Hematopoietic multipotent progenitor cell (in vitro differentiated cells): ENCODE data around the gene TTLL10. TPM values are rescaled to one million over a fixed set of nuclear protein-coding genes. Genes with fewer than 3 reads are reported as not detected.
"Not testable (repeated sequence)": the region's sequence is repeated elsewhere in the genome, so short reads cannot be mapped to it uniquely, and the experiment has no call there.

Source experiments
- DNase-seq, 3 donors: peaks; one replicate each; pipeline ENCODE4 v3.0.0-alpha.2; 2011 to 2015; ENCODE audit warnings: low read depth in 2 of 3, low spot score in 2 of 3
- total RNA-seq: library from RNA; depleted of rRNA; stranded (reverse); fragments of >200 nt; gene quantifications from one replicate; pipeline ENCODE4 v1.2.3, GENCODE V29; 2012

The TTLL10 gene
- total RNA-seq, 1 donor: 4.3 TPM

DNA sequence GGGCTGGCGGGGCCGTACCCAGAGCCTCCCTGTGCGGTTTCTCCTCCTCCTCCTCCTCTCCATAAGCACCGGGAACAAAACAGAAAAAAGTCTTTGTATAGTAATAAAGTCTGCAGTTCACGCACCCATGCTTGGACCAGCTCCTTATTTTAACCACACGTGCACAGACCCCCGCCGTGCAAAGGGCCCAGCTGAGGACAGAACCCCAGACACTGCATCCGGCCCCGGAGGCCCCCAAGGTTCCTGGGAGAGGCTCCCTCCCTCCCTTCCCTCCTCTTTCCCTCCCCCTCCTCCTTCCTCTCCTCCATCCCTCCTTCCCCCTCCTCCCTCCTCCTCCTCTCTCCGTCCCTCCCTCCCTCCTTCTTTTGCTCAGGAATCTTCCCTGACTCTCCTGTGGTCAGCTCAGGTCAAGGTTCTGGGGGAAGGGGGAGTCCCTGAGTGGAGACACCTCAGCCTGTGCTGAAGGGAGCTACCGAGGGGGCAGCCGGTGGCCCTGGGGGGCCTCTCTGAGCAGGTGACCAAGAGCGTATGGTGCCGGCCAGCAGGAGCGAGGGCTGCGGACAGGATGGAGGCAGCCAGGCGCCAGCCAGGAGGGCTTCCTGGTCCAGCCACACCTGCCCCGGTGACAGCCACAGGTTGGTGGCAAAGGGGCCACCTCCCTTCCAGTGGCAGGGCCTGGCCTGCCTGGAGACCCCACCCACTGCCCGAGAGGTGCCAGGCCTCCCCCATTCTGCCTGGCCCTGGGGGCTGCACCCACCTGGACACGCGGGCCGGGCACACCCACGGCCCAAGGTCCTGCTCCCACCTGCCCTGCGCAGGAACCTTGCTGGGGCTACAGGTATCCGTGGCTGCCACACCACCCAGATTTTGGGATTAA is 3.2 kb upstream of the TTLL10 start:
- no peak for DNase-seq

DNA sequence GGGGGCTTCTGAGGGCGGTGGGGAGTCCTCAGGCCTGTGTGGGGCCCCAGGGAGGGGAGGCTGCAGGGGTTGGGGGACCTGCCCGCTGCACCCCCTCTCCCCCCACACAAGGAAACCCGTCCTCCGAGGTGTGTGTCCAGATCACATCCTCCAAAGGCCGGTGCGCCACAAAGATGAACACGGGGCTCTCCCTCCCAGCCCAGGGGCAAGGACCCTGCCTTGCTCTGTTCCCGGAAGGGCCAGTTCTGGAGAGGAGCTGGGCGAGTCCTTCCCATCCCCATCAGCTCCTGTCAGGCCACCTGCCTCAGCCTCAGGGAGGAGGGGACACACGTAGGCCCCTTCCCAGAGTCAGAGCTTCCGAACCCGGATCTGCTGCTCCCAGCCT is 2.5 kb upstream of the TTLL10 start:
- DNase-seq: no peak

DNA sequence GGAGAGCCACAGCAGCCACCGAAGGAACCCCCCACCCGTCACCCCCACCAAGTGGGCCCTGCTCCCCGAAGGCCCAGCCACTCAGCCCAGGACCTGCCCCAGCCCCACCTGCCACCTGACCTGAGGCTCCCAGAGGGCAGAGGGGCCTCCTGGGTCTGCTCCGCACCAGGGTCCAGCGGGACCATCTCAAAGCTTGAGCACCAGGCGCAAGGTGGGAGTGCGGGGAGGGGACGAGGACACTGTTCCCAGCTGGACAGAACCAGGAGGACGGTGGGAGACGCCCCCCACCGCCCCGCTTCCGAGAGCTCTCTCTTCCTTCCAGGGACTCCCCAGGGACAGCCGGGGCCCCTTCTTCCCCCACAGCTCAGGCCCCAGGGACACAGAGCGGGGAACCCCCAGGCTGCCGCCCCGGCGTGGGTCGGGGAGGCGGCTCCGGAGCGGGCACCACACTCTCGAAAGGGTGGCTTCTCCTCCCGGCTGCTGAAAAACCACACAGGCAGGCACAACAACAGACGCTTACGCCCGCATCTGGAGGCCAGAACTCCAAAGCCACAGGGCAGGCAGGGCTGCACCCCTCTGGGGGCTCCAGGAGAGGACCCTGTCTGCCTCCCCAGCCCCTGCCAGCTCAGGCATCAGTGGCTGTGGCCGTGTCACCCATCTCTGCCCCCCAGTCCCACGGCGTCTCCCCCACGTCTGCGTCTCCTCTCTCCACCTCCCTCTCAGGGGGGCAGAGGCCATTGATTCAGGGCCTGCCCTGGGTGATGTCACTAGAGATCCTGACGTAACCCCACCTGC is 1.9 kb upstream of the TTLL10 start:
- DNase-seq: no peak

DNA sequence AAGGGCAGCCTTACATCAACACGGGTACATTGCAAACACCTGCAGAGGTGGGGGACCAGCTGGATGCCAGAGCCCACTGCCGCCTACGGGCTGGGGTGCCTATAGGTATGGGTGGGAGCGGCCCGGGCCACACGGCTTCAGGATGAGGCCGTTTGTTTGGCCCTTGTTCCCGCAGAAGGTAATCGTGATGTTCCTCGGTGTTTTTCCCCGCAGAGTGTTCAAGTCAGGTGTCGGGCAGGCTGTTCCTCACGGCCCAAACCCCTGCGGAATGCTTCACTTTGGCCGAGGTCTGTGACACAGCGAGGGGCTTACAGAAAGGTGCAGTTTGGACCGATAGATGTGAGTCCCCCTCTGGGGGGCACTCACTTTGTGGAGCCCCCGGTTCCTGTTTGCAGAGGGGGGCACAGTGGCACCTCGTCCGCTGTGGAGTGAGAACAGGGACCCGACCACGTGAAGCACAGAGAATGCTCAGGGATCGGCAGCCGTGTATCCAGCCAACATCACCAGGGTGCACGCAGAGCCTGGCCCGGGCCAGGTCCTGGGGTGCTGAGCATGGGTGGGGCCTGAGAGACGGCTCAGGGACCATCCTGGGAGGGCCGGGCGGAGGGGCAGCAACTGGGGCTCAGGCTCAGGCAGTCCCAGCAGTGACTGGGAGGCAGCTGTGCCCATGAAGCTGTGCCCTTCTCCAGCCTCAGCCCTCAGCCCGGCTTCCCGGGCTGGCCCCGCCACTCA is 453 bp upstream of the TTLL10 start:
- no peak for DNase-seq

DNA sequence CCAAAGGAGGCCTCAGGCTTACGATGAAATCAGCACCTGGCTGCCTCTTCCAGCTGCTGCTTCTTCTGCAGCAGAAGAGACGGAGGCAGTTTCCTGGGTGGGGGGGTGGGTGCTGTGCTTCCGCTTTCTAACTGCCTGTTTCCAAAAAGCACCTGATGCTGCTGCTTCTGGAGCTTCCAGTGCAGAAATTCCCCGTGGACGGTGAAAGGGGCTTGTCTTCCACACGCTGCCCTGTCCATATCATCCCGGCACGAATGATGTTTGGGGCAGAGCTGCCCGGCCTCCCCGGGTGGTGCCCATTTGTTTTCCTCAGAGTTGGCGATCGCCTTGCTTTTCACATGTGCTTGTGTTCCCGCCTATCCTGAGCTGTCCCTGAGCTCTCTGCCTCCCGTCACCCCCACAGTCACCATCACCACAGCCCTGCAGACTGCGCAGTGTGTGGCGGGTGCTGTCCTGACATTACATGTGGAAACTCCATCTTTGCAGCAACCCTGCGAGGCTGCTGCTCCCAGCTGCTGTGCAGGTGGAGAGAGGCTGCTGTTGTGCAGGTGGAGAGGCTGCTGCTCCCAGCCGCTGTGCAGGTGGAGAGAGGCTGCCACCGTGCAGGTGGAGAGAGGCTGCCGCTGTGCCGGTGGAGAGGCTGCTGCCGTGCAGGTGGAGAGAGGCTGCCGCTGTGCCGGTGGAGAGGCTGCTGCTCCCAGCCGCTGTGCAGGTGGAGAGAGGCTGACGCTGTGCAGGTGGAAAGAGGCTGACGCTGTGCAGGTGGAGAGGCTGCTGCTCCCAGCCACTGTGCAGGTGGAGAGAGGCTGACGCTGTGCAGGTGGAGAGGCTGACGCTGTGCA is 1.8 kb downstream of the TTLL10 start:
- no peak for DNase-seq

DNA sequence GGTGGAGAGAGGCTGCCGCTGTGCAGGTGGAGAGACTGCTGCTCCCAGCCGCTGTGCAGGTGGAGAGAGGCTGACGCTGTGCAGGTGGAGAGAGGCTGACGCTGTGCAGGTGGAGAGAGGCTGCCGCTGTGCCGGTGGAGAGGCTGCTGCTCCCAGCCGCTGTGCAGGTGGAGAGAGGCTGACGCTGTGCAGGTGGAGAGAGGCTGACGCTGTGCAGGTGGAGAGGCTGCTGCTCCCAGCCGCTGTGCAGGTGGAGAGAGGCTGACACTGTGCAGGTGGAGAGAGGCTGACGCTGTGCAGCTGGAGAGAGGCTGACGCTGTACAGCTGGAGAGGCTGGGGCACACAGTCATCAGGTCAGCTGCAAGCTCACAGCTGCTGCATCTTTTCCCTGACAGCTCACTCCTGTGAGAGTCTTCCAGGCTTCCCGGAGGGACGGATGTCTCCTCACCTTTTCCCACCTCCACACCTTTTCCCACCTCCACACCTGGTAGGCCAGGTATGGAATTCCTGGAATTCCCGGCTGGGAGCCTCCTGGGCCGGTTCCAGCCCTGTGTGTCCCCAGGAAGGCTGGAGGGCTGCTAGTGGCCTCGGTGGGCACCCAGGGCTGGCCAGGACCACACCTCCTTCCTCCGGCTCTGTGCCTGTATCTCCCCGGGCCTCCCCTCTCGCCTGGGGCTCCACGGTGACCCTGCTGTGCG is 2.5 kb downstream of the TTLL10 start:
- DNase-seq: not testable (repeated sequence)

DNA sequence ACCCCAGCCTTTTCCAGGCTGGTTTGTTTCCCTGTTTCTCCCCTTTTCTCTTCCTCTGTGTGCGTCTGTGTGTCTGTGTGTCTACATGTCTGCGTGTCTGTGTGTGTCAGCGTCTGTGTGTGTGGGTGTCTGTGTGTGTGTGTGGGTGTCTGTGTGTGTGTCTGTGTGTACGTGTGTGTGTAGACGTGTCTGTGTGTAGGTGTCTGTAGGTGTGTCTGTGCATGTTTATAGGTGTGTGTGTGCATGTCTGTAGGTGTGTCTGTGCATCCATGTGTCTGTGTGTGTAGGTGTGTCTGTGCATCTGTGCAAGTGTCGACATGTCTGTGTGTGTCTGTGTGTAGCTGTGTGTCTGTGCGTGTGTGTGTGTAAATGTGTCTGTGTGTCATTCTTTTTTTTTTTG is 3.3 kb downstream of the TTLL10 start:
- DNase-seq: no peak

DNA sequence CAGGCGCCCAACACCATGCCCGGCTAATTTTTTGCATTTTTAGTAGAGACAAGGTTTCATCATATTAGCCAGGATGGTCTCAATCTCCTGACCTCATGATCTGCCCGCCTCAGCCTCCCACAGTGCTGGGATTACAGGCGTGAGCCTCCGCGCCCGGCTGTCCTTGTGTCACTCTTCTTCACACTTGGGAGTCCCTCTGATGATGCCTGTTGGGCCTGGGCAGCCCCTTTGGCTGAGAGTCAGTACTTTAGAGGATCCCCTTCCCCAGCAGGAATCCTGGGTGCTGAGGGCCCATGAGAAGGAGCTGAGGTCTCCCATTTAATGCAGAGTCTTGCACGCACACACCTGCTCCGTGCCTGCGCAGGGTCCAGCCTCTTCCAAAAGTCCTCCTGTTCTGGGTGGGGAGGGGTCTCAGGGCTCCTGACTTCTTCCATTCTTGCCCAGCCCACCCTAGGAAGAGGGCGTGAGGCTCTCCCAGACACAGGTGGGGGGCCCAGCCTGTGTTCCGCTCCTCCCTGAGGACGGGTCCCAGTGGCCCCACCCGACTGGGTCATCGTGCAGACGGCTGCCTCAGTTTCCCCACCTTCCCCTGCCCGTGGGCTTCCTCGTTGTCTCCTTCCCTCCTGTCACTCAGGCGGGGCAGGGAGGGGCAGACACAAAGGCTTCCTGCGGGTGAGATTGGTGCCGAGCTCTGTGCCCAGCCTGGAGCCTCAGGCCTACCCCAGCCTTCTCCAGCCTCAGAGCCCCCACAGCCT is 3.9 kb downstream of the TTLL10 start:
- DNase-seq: no peak

DNA sequence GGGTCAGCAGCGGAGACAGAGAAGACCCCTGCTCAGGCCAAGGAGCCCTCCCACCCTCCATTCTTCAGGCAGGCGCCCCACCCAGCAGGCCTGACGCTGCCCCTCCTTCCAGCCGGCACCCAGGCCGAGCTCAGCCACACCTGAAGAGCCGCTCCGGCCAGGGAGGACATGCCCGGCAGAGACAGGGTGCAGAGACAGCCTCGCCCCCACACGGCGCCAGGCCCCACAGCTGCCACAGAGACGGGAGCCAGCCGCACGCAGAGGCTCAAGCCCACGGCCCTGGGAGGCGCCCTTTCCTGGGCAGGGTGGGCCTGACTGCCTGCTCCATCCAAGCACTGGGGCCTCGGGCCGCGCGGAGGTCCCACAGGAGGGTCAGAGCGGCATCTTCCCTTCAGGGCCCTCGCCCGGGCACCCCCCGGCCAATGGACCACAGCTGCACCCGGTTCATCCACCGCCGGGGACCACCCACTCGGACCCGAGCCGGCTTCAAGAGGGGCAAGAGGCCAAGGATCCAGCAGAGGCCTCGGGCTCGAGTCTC is 5.2 kb downstream of the TTLL10 start:
- DNase-seq: no peak

DNA sequence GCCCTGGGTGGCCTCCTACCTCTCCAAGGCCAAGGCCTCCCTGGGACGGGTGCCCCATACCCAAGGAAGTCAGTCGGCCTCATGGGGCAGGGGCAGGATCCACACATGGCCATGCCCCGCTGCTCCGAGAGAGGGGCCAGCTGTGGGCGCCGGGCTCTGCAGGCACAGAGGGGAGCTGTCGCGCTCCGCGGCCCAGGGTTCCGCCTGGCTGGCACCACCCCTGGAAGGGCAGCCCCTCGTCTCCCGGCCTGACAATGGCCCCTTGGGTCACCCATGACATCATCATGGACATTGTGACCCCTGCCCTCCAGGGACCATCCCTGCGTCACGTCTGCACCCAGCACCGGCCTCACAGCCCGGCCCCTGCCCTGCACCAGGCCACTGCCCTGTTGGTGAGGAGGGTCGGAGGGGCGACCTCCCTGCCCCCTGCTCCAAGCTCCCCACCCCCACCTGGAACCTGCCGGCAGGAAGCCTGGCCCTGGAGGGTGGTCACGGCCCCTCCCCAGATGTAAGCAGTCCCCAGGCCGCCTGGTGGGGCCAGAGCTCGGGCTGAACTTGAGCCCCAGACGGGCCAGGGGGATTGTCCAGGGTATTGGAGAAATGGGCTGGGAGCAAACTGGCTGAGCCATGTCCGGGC is 5.8 kb downstream of the TTLL10 start:
- DNase-seq: no peak

DNA sequence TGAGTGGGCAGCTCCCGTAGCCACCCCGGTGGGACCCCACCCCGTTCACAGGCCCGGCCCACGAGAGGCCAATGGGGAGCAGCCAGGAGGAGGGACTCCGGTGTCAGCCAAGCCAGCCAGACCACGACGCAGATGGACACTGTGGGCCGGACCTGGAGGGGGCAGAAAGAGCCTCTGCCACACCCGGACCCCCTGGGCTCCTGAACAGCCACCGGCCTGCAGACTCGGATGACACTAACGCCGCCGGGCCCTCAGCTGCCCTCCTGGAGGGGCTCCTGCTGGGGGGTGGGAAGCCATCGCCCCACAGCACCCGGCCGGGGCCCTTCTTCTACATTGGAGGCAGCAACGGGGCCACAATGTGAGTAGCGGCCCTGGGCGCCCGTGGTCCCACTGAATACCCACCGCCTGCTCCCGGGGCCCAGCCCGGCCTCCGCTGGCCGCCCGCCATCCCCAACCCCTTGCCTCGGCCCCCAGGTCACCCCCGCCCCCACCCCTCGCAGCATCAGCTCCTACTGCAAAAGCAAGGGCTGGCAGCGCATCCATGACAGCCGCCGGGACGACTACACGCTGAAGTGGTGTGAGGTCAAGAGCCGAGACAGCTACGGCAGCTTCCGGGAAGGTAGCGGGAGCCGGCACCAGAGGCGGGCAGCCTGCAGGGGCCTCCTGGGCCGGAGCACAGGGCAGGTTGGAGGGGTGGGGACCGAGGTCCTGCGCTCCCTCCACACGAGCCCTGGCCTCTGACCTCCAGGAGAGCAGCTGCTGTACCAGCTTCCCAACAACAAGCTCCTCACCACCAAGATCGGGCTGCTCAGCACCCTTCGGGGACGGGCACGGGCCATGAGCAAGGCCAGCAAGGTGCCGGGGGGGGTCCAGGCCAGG is 6.5 kb downstream of the TTLL10 start:
- no peak for DNase-seq

DNA sequence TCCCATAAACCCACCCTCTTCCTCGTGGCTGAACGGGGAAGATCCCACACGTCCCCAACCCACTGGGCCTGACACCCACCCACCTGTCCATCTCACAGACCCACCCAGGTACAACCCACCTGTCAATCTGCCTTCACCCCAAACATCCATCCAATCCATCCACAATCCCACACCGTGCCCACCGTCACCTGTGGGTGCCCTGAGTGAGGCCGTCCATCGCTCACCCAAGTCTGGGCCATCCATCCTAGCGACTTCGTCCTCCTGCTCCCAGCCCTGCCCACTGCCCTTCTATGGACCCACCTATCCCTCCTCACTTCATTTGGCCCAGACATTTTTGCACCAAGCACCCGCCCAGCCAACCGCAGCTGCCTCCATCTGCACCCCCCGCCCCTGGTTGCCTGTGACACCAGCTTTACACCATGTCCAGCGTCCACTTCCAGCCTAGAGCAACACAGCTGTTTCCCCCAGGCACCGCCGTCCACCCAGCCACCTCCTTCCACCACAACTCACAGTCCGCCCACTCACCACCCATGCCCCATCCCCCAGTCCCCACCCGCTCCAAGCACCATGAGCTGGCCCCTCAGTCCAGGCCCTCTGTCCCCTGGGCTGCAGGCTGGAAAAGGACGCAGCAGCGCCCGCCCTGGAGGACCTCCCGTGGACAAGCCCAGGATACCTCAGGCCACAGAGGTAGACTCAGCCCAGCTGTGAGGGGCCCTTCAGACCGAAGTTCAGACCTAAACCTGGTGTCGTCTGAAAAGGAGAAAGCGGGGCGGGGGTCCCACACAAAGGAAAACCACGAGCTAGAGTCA is 7.7 kb downstream of the TTLL10 start:
- DNase-seq: no peak

DNA sequence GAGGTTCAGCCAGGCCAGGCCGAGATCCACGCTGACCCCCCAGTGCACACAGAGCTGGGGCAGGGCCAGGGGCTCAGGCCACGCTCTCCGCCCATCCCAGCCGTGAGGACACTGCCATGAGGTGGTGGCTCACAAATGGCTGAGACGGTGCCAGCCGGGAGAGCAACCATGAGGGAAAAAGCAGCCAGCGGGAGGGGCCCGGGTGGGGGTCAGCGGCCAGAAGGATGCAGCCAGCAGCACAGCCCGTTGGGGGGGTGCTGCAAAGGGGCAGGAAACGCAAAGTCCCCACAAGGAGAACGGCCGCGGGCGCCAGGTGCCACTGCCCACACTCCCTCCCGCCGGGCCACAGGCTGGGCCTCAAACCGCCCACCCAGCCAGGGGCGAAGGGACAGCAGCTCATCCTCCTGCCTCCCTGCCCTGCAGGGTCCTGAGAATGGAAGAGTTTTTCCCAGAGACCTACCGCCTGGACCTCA is 8.3 kb downstream of the TTLL10 start:
- DNase-seq: no peak

DNA sequence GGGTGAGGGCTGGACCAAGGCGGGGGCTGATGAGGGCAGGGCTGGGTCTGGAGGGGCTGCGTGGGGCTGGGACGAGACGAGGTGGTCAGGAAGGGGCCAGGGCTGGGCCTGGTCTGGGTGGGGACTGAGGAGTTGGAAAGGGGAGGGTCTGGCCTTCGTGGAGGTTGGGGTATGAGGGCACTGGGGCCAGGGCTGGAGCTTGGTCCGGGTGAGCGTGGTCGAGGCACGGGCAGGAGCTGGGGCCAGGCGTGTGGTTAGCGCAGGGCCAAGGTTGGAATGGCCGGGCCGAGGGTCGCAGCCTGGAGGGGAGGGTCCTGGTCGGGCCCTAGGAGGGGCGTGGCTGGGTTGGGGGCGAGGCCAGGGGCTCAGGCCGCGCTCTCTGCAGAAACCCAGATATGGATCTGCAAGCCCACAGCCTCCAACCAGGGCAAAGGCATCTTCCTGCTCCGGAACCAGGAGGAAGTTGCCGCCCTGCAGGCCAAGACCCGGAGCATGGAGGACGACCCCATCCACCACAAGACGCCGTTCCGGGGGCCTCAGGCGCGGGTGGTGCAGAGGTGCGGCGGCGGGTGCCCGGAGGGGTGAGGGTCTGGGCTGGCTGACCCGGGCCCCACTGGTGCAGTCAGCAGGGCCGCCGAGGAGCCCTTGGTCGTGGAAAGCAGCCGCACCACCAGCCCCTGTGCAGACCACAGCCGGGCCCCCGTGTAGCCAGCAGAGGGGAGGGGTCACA is 9.0 kb downstream of the TTLL10 start:
- DNase-seq: peak in 2 of 3 donors; percentile 47 to 65

DNA sequence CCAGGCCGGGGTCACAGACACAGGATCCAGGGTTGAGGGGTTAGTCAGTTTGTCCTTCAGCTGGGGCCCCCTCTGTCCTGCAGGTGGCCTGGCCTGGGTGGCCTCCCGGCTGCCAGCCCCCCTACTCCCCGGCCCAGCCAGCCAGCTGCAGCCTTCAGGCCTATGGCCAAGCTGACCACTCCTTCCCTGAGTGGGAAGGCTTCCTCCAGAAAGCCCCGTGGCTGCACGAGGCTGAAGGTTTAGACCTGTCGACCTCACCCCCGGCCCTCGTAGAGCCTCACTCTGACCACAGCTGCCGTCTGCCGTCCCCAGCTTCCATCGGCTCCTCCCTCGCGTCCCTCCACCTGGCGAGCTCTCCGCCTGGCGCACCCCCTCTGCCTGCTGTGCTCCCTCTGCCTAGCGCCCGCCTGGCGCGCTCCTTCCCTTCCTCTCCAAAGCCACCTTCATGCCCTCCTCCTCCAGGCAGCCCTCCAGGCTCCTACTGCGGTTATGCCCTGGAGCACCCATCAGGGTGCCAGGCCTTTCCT is 9.6 kb downstream of the TTLL10 start:
- no peak for DNase-seq
